ENCODE measurements around the gene DGKG. TPM values are rescaled to one million over a fixed set of nuclear protein-coding genes. Genes with fewer than 3 reads are reported as not detected.

DGKG gene
- polyA plus RNA-seq, 5 donors: 2.7 to 4.8 (median 4.4) TPM

- no peak for DNase-seq
These were observed 250.8 kb downstream of the DGKG start for GRCh38 chr3:186110975-186111974.

- DNase-seq: peak in 1 of 2 donors; percentile 81
These were observed 251.9 kb downstream of the DGKG start for GRCh38 chr3:186109897-186110803.

GRCh38 chr3:186108941-186109865, 252.8 kb downstream of the DGKG start, which contains the start of gene ETV5:
Gene ETV5 (minus strand): TSS chr3:186109089. CDS start chr3:186105868, 3,221 bp downstream.
- DNase-seq: peak; percentile 99

GRCh38 chr3:186108106-186108940, 253.7 kb downstream of the DGKG start:
- DNase-seq: peak in 1 of 2 donors; percentile 59

- peak in 1 of 2 donors; percentile 67 for DNase-seq
These were observed 254.6 kb downstream of the DGKG start for GRCh38 chr3:186107215-186108105.

GRCh38 chr3:186105543-186105942, 256.5 kb downstream of the DGKG start:
- no peak for DNase-seq

- no peak for DNase-seq
These were observed 259.3 kb downstream of the DGKG start for GRCh38 chr3:186102687-186103086.

- DNase-seq: no peak
These were observed 261.6 kb downstream of the DGKG start for GRCh38 chr3:186100398-186100797.

- no peak for DNase-seq
These were observed 262.9 kb downstream of the DGKG start for GRCh38 chr3:186099178-186099577.

GRCh38 chr3:186098740-186099139, 263.3 kb downstream of the DGKG start:
- no peak for DNase-seq

GRCh38 chr3:186097663-186098451, 264.2 kb downstream of the DGKG start:
- DNase-seq: peak; percentile 86 to 88

GRCh38 chr3:186097317-186097662, 264.7 kb downstream of the DGKG start:
- no peak for DNase-seq

Other genes with a start within 250 kb of the DGKG start
- 10 to 100 TPM in 3 of 5 donors, 1 to 10 TPM in 2; 8.0 to 10.8 (median 10.4) TPM for gene CRYGS, start 182.1 kb upstream of the DGKG start, polyA plus RNA-seq (ENCODE audit: insufficient read depth in 1 of 5, insufficient read length in 5 of 5, low replicate concordance in 1 of 5)
- gene TBCCD1, start 205.1 kb upstream of the DGKG start, polyA plus RNA-seq (ENCODE audit: insufficient read depth in 1 of 5, insufficient read length in 5 of 5, low replicate concordance in 1 of 5): 10 to 100 TPM; 16.7 to 22.1 (median 19.6) TPM
- gene DNAJB11, start 208.5 kb upstream of the DGKG start, polyA plus RNA-seq (ENCODE audit: insufficient read depth in 1 of 5, insufficient read length in 5 of 5, low replicate concordance in 1 of 5): 10 to 100 TPM; 58.1 to 70.7 (median 61.3) TPM